ENCODE data around the gene FEM1A.
A peak's percentile ranks its signal among the peaks of the same experiment; 100 is the strongest.
"Not testable (repeated sequence)": the region's sequence is repeated elsewhere in the genome, so short reads cannot be mapped to it uniquely, and the experiment has no call there.

The FEM1A gene, protein sequence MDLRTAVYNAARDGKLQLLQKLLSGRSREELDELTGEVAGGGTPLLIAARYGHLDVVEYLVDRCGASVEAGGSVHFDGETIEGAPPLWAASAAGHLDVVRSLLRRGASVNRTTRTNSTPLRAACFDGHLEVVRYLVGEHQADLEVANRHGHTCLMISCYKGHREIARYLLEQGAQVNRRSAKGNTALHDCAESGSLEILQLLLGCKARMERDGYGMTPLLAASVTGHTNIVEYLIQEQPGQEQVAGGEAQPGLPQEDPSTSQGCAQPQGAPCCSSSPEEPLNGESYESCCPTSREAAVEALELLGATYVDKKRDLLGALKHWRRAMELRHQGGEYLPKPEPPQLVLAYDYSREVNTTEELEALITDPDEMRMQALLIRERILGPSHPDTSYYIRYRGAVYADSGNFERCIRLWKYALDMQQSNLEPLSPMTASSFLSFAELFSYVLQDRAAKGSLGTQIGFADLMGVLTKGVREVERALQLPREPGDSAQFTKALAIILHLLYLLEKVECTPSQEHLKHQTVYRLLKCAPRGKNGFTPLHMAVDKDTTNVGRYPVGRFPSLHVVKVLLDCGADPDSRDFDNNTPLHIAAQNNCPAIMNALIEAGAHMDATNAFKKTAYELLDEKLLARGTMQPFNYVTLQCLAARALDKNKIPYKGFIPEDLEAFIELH

DNA sequence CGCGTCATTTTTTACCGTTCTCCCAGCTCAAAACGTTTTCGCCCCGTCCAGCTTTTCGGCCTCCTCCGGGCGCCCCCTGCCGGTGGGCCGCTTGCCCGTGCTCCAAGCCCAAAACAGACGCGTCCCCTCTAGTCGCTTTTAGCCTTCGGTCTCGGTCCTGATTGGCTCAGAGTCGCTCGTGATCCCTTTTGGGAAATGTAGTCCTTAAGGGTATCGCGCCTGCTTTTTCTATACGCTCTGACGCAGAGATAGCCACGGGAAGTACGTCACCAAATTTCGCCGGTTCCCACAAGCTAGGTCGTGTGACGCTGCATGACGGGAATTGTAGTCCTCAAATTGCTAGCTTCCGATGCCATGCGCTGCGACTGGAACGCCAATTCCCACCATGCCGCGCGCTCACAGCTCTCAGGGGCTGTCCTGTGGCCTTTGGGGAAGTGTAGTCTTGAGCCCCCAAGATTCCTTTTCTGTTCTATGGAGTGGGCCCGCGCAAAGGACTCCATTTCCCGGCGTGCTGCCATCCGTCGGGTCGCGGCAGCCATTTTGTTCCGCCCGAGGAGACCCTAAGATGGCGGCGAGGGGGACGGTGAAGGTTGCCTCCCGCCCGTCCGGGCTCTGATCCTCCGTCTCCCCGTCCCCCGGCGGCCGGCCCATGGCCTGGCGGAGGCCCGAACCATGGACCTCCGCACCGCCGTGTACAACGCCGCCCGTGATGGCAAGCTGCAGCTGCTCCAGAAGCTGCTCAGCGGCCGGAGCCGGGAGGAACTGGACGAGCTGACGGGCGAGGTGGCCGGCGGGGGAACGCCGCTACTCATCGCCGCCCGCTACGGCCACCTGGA lies at the start of gene FEM1A:
FEM1A (plus strand) TSS at position 552 of the 836 bp plus-strand sequence; CDS start at position 673, 121 bp downstream.
- peak; percentile 97 for DNase-seq (ENCODE audit: low read depth)

DNA sequence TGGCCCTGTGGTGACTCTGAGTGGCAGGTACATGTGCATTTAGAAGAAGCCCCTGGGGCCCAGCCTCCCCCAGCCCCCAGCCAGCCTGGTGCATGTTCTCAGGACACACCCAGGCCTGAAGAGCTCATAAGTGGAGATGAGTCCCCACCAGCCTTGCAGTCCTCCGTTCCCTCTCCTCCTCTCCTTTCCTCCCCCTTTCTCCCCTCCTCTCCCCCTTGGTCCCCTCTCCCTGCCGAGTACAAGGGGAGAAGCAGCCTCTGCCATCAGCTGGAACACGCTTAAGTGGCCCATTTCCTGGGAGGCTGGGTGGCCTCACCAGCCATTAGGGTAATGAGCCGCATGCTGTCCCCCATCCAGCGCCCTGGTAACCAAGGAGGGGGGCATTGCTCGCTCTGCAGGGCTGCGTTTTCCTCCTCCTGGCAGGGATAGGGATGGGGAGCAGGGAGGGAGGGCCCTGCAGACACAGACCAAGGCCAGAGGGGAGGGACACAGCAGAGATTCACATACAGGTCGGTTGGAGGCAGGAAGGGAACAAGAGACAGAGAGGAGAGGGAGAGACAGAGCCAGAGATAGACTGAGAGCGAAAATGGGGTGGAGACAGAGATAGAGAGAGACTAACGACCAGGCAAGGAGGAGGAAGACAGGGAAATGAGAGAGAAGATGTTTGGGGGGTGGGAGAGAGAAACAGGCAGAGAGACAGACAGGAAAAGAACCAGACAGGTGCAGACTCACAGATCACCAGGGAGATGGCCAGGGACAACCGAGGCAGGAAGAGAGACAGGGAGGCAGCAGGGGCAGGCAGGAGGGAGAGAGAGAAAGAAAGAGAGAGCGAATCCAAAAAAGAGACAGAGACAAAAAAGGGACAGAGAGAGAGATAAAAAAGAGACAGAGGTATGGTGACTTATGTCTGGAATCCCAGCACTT lies 48.5 kb upstream of the FEM1A start:
- DNase-seq (ENCODE audit: low read depth): no peak

DNA sequence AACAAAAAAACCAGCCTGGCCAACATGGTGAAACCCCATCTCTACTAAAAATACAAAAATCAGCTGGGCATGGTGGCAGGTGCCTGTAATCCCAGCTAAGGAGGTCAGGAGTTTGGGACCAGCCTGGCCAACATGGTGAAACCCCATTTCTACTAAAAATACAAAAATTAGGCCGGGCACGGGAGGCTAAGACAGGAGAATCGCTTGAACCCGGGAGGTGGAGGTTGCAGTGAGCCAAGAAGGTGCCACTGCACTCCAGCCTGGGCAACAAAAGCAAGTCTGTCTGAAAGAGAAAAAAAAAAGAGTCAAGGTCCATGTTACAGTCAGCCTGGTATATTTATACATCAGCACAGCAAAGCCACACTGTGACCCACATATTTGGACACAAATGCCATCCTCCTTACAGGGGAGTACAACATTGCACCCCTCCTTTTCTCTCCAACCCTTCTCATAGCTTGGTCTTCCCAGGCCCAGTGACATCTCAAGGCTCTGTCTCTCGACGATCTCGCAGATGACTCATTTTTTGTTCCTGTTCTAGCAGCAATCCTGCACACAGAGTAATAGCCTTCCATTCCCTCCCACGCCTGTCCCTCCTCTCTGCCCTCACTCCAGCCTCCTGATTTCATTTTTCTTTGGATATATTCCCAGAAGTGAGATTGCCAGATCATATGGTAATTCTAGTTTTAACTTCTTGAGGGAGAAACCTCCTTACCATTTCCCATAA lies 46.9 kb upstream of the FEM1A start:
- DNase-seq (ENCODE audit: low read depth): no peak

DNA sequence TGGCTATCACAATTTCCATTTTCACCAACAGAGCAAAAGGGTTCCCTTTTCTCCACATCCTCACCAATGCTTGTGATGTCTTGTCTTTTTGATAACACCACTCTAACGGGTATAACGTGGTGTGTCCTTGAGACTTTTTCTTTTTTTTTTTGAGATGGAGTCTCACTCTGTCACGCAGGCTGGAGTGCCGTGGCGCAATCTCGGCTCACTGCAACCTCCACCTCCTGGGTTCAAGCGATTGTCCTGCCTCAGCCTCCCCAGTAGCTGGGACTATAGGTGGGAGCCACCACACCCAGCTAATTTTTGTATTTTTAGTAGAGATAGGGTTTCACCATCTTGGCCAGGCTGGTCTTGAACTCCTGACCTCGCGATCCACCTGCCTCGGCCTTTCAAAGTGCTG lies 46.4 kb upstream of the FEM1A start:
- not testable (repeated sequence) for DNase-seq (ENCODE audit: low read depth)

DNA sequence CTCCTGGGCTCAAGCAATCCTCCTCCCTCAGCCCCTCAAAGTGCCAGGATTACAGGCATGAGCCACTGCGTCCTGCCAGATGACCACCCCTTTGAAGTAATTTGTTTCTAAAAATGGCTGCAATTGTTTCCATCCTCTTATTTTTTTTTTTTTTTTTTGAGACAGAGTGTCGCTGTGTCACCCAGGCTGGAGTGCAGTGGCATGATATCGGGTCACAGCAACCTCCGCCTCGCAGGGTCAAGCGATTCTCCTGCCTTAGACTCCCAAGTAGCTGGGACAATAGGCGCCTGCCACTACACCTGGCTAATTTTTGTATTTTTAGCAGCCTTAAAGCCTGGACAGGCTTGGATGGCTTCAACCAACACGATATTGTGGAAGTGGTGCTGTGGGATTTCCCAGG lies 45.5 kb upstream of the FEM1A start:
- DNase-seq (ENCODE audit: low read depth): no peak

DNA sequence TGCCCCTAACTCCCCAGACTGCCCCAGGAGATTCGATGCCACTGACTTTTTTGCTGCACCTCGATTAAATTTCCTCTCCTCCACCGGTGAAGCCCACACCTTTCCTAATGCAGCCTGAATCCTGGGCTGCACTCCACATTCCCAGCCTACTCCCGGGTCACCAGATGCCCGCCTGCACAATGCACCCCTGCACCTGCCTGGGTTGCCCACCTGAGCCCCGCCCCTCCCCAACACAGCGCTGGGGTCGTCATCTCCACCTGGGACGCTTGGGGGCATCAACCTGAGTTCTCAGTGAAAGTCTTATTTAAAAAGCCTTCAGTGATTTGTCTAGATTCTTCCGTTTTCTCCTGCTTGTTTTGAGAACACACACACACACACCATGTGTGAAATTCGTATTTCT lies 43.3 kb upstream of the FEM1A start:
- no peak for DNase-seq (ENCODE audit: low read depth)

DNA sequence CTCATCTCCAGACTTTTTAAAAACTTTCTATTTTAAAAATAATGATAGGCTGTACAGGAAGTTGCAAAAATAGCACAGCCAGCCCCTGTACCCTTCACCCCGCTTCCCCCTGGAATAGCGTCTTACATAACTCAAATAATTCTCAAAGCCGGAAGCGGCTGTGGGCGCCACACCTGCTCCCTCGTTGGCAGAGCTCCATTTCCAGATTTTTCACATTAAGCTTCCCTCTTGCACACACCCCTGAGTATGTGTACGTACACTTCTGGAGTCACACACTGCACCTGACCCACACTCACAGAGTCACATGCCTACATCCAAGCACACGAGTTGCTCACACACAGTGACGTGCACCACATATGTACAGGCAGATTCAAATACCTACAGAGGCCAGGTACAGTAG lies 42.9 kb upstream of the FEM1A start:
- no peak for DNase-seq (ENCODE audit: low read depth)

DNA sequence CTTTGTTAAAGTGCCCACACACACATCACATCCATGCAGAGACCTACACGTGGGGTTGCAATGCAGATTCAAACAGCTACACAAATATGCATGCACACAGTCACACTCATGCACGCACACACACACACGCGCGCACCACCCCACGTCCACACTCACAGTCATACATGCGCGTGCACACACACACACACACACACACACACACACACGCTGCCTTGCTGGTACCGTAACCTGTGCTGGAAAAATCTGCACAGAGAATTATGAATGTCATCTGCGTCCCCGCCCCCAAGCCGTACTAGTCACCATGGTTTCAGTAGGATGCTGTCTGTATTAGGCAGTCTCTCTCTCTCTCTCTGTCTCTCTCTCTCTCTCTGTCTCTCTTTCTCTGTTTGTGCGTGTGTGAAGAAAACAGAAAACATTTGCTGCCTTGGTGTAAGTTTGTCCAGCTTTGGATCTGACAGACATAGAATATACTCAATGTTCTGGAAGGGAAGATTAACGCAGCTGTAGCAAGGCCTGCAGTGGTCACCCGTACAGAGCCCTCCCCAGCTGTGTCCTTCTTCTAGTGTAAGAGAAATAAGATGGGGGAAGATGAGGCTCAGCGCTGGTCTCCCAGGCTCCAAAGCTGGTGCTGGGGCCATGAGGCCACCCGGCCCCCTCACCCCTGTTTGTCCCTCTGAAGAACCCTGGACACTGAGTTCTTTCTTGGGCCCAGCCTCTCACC lies 41.5 kb upstream of the FEM1A start:
- no peak for DNase-seq (ENCODE audit: low read depth)

DNA sequence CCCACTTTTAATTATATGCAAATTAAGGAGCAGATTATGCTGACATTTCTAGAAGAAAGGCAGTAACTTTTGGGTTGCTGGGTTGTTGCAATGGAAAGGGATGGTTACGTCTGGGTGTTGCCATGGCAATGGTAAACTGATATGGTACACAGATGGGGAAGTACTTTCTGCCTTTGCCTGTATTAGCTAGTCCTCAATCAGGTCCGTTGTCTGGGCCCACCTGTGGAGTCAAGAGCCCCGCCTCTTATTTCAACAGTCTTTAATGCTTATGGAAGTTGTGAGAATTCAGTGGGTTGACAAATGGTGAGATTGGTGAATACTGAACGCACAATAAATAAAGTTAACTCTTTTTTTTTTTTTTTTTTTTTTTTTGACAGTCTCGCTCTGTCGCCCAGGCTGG lies 37.3 kb upstream of the FEM1A start:
- DNase-seq (ENCODE audit: low read depth): no peak

DNA sequence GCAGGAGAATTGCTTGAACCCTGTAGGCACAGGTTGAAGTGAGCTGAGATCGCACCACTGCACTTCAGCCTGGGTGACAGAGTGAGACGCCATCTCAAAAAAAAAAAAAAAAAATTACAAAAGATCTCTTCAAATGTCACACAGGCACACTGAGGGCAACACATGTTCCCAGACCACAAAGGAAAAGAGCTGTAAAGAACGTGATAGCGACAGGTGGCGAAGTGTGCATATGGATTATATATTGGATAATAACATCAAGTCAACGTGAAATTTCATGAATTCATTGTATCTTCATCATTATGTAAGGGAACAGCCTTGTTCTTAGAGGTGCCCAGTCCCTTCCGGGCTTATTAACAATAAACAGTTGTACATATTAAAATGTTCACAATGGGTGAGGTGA lies 36.1 kb upstream of the FEM1A start:
- no peak for DNase-seq (ENCODE audit: low read depth)

DNA sequence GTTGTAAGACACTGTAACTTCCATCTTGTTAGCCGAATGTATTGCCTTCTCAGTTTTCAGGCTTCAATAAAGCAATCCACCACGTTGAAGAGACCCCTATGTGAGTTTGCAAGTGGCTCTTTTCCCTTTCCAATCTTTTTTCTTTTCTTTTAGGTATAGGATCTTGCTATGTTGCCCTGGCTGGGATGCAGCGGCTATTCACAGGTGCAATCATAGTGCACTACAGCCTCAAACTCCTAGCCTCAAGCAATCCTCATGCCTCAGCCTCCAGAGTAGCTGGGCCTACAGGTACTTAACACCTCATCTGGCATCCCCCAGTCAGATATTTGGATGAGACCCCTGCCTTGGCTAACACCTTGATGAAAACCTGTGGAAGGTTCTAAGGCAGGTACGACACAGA lies 33.5 kb upstream of the FEM1A start:
- no peak for DNase-seq (ENCODE audit: low read depth)

DNA sequence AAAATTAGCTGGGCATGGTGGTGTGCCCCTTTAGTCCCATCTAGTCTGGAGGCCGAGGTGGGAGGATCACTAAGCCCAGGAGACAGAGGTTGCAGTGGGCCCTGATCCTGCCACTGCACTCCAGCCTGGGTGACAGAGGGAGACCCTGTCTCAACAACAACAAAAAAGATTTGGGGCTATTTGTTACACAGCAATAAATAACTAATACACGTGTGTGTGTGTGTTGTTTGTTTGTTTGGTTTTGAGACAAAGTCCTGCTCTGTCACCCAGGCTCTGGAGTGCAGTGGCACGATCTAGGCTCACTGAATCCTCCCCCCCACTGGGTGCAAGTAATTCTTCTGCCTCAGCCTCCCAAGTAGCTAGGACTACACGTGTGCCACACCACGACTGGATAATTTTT lies 32.9 kb upstream of the FEM1A start:
- DNase-seq (ENCODE audit: low read depth): no peak

DNA sequence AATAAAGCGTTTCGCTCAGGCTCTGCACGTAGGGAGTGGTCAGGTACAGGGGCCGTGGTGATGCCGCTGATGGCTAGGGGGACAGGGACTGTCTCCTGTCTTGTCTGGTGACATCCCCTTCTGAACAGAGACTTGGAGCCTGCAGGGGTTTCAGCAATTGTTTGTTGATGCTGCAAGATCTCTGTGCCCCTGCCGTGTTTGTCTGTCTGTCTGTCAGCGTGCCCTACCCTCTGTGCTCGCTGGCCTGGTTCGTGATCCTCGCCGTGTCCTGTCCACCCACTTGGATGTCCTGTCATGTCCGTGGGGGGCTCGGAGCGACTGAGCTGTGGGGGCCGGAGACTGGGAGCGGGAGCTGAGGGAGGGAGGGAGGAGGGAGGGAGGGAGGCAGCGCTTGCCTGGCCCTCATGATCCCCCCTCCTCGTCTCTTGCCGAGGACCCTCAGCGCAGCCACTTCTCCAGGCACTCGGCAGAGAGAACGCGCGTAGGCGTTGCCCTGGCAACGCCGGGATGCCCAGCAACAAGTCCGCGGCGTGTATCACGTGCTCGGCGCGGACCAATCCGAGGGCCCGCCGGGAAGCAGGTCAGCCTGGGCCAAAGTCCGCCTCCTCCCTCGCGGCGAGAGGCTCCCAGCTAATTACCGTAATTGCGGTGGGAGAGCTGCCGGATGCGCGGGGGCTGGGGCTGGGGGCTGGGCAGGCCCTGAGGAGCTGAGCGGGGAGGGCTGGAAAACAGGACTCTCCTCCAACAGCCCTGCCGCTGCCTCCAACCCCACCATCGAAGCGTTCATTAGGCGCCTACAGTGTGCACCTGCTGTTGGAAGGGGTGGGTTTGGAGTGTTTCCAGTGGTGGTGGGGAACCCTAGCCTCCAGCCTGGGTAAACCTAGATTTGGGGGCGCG lies 31.9 kb upstream of the FEM1A start:
- DNase-seq (ENCODE audit: low read depth): peak; percentile 13

DNA sequence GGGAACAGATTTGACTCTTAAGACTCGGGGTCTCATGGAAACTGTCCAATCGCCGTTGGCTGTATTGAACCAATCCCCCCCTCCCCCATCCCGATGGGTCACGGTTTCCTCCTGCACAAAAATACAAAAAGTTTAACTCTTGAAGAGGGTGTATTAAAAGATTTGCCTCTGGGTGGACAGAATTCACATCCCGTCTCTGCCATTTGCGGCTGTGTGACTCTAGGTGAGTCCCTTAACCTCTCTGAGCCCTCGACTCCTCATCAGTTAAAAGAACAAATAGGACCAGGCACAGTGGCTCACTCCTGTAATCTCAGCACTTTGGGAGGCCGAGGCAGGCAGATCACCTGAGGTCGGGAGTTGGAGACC lies 31.3 kb upstream of the FEM1A start:
- DNase-seq (ENCODE audit: low read depth): no peak

DNA sequence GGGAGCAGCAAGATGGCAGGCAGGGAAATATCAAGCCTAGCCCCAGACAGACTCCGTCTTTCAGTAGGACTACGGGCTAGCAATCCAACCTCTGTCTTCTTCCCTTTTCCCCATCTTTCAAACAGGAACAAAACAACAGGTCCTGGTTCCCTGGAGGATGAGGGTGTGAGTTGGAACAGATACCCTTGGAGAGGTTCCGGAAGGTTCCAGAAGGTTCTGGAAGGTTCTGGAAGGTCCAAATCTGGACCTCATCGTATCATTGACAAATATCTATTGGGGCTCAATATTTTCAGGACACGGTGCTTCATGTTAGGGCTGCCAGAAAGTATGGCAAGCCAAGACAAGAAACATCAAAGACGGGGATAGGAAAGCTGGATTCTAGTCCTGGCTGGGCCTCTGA lies 28.5 kb upstream of the FEM1A start:
- no peak for DNase-seq (ENCODE audit: low read depth)

DNA sequence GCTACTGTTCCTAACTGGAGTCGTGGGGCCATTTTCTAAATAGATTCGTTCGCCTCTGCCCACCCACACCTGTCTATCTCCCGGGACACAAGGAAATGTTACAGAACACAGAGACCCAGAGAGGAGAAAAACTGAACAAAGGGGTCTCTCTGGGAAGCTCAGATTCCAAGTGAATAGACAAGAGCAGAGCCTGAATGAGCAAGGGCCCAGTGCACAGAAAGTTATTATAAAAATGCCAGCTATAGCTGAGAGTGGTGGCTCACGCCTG lies 27.2 kb upstream of the FEM1A start:
- no peak for DNase-seq (ENCODE audit: low read depth)

DNA sequence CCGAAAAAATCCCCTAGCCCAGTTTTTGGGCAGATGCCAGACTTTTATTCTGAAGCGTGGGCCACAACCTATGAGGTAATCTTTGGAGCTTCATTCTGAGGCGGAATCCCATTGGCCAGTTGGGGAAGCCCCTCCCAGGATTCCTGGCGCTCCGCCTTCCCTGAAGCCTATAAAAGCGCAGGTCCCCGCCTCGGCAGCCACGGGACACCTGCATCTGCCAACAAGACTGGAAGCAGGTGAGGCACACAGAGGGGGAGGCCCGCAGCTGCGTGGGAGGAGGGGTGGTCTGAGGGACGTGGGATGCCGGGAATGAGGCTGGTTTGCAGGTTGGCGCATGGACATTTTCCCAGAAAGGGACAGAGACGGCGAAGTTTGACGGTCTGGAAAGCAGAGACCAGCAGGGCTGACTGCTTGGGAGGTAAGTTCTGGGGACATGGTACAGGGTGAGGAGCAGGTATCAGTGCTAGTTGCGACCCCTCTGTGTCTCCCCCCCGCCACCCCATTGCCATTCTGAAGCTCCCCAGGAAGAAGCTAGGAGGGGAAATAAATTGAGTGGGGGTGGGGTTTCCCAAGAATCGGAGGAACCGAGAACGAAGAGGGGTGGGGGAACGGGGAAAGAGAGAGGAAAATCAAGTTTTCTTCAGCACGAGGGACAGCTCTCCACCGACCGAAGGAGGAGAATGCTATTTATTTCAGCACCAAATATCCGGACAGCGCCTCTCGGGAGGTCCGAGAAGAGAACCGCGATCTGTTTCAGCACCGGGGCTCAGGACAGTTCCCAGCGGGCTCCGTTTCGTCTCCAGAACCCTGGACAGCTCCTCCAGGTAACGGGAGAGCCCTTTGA lies 22.4 kb upstream of the FEM1A start:
- DNase-seq (ENCODE audit: low read depth): peak; percentile 58

DNA sequence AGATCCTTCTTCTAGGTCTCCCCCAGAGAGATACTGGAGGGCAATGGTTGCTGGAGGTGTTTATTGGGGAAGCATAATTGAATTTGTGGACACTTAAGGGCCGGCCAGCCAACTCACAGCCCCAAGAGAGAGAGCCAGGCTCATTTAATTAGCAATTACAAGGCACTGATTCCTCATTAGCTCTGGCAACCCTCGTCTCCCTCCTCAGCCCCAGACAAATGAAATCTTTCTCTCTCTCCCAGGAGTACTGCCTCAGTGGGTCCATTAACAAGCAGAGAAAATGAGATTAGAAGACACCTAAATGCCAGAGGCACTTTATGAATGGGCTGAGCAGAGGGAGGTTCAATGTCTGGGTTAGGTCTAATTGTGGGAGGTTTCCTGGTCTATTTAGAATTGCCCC lies 19.0 kb upstream of the FEM1A start:
- no peak for DNase-seq (ENCODE audit: low read depth)
